Liver (tissue), 3 donors: ENCODE results near the gene SHC4.
A peak's percentile ranks its signal among the peaks of the same experiment; 100 is the strongest.

ENCODE experiments used
- CTCF ChIP-seq: fragments of 150-350 bp; IDR thresholded peaks from 2 replicates; pipeline ENCODE4 v1.5.1; 2017; ENCODE audit warnings: improper control_type of control experiment, low read depth, low read length; ENCODE audit not compliant: missing input control
- GABPA ChIP-seq, 2 donors: IDR thresholded peaks in 1 of 2; conservative IDR thresholded peaks in 1 of 2; 2 replicates each; pipeline ENCODE4 v1.6.1; 2016; ENCODE audit warnings: antibody characterized with exemption in 2 of 2, mild to moderate bottlenecking in 1 of 2, moderate library complexity in 1 of 2
- YY1 ChIP-seq: IDR thresholded peaks from 2 replicates; pipeline ENCODE4 v1.6.1; 2016; ENCODE audit warnings: antibody characterized with exemption, mild to moderate bottlenecking
- donor health status: healthy.
- donor health status: healthy.

GRCh38 chr15:48785195-48785594, 178.5 kb downstream of the SHC4 start:
- TF ChIP-seq GABPA (IDR thresholded peaks at IDR 0.05 in 1 of 2, conservative IDR thresholded peaks at IDR 0.05 in 1 of 2) = no peak
- no peak for TF ChIP-seq CTCF
- TF ChIP-seq YY1 = peak; percentile 70
